Stimulated activated naive CD8-positive, alpha-beta T cell treated with anti-CD3 and anti-CD28 coated beads, Interleukin-15, Interleukin-2, amounts not matched to agents 100 ng/mL and 50 ng/mL, for 24 hours (primary cell): Measurements from ENCODE around the gene MEIS1.

Experiments used
- H3K27ac Mint-ChIP-seq: one replicate; pipeline ENCODE4 v1.8.0; 2021; ENCODE audit warnings: mild to moderate bottlenecking, mixed read lengths
- H3K27me3 Mint-ChIP-seq: one replicate; pipeline ENCODE4 v1.8.0; 2021; ENCODE audit warnings: mixed read lengths
- H3K36me3 Mint-ChIP-seq: one replicate; pipeline ENCODE4 v1.8.0; 2021; ENCODE audit warnings: low read depth, mixed read lengths
- H3K4me1 Mint-ChIP-seq: one replicate; pipeline ENCODE4 v1.8.0; 2021; ENCODE audit warnings: low read depth, mixed read lengths
- H3K4me3 Mint-ChIP-seq: one replicate; pipeline ENCODE4 v1.8.0; 2021; ENCODE audit warnings: mild to moderate bottlenecking, mixed read lengths
- H3K9me3 Mint-ChIP-seq: one replicate; pipeline ENCODE4 v1.8.0; 2021; ENCODE audit warnings: mixed read lengths

The MEIS1 gene

DNA sequence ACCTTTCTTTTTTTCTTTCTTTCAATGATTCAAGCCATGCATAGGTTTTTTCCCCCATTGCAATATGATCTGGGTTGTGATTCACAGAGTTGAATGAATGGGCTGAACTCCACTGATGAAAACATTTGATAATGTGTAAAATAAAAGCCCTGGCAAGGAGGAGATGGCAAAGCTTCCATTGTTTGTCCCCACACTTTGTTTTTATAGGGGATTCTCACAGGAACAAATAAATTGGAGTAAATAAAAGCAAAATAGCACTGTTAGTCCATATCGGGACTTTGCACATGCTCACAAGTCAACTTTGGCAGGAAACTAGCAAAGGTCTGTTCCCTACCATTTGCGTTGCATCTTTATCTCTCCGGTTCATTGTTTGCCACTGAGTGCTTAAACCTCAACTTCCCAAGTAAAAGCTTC, 55.7 kb downstream of the MEIS1 start:
- Mint-ChIP-seq H3K36me3 (no peaks in the 10 kb centered on the region), H3K9me3 (no peaks in the 10 kb centered on the region), H3K27me3 (no peaks in the 10 kb centered on the region), H3K4me1 (no peaks in the 10 kb centered on the region), H3K4me3 (no peak overlapping the region), H3K27ac (no peak overlapping the region)

DNA sequence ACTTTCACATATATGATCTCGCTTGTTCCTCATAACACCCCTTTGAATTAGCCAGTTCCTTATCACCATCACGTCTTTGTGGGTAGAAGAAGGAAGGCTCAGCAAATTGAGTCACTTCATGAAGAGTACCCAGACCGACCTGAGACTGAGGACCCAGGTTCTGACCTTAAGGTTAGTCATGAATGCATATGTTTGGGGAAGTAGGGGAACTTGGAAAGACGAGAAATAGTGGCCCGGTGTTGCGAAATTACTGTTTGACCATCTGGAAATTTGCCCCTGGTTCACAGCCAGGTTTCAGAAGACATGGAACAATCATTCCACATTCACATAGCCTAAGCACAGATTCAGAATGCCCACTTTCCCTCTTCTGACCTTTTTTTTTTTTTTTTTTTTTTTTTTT, 59.8 kb downstream of the MEIS1 start:
- Mint-ChIP-seq H3K4me1 (no peaks in the 10 kb centered on the region), H3K27me3 (no peaks in the 10 kb centered on the region), H3K27ac (no peak overlapping the region), H3K9me3 (no peaks in the 10 kb centered on the region), H3K36me3 (no peaks in the 10 kb centered on the region), H3K4me3 (no peak overlapping the region)

DNA sequence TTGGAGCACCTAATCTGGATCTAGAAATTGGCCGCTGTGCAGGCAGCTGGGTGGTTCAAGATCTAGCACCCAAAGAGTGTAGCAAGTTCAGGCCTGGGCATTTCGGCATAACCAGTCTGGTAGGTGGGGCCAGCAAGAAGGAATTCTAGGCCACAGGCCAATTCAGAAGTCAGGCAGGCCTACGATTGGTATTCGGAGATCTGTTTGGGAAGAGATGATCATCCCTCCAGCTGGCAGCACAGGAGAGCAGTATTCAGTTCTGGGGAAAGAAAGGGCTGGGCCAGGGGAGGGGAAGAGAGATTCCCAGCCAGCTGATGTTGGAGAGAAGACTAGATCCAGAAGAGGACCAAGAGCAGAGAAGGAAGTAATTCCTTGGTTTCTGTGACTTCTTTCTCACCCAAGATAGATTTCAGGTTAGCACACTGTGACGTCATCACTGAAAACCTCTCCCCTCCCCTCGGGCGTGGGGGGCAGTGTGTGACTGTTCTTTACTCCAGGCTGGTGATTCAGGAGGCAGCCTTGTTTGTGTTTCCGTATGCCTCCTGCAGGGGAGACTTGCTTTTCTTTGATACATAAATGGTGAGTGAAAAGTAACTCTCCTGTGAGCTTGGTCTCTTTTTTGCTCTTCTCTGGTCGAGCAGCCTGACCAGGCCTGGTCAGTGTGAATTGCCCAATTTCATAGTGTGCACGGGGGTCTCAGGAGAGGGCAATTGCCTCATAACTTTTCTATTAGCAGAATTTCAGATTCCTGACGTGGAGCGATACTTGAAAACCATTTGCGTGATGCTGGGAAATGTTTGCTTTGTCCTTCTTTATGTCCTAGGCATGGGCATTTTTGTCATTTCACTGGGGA, 61.1 kb downstream of the MEIS1 start:
- no peaks in the 10 kb centered on the region for H3K9me3 Mint-ChIP-seq
- H3K27me3 Mint-ChIP-seq = no peaks in the 10 kb centered on the region
- no peaks in the 10 kb centered on the region for H3K36me3 Mint-ChIP-seq
- no peak overlapping the region for H3K4me3 Mint-ChIP-seq
- H3K4me1 Mint-ChIP-seq = no peaks in the 10 kb centered on the region
- H3K27ac Mint-ChIP-seq = no peak overlapping the region

DNA sequence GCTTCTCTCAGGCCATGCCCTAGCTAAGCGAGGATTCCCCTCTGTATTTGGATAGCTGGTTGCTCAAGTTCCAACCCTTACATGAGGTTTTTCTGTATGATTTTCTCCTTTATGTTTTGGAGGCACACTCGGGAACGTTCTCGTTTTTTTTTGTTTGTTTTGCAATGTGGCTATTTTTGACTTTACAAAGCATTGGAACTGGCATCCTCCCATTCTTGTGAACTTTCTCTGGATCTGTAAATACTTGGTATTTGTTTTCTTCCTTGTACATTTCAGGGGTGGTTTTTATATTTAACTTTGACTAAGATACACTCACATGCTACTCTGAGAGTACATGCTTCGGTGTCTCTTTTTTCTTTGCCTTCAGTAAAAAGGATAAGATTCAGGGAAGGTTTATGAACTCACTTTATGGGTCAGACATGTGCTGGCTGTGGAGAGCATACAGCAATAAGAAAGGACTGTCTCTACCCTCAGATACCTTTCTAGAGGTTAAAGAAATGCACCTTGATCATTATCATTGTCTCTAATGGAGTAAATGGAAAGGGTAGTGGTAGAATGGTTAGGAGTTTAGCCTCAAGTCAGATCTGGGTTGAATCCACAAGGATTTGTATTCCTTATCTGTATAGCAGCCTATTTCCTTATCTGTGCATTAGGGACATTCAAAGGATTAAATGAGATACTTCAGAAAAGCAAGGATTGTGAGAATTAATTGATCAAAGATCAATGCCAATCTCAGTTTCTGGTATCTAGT, 61.9 kb downstream of the MEIS1 start:
- no peak overlapping the region for H3K4me3 Mint-ChIP-seq
- no peaks in the 10 kb centered on the region for H3K27me3 Mint-ChIP-seq
- no peaks in the 10 kb centered on the region for H3K36me3 Mint-ChIP-seq
- no peak overlapping the region for H3K27ac Mint-ChIP-seq
- H3K4me1 Mint-ChIP-seq = no peaks in the 10 kb centered on the region
- no peaks in the 10 kb centered on the region for H3K9me3 Mint-ChIP-seq

DNA sequence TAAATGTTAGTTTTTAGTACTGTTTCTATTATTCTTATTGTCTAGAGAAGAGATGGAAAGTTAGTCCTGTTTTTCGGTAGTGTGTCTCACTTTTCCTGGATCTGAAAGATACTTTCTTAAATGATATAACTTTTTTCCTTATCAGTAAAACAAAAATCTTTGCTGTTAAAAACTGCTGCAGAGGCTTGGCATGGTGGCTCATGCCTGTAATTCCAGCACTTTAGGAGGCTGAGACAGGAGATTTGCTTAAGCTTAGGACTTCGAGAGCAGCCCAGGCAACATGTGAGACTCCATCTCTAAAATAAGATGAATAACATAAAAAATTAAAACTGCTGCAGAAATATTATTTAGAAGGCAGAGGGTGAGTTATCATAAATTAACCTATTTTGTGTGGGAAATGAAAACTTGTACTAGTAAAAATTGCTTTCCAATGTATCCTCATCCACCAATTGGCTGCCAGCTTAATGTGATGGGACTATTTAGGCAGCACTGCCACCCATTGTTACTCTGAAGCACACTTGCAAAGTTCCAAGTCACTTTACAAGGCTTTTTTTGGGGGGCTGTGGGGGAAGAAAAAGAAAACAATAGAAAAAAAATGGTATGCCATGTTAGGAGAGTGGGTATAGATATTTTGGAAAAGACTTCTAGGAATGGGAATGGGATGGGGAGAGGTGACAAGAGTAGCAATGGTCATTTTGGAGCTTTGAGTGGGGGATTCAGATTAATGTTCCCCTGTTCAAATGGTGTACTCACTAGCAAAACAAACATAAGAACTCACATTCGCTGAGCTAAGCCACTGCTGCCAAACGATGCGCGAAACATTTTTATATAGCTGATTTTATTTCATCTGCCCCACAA, 62.7 kb downstream of the MEIS1 start:
- Mint-ChIP-seq H3K27ac (no peak overlapping the region), H3K27me3 (no peaks in the 10 kb centered on the region), H3K36me3 (no peaks in the 10 kb centered on the region), H3K4me3 (no peak overlapping the region), H3K9me3 (no peaks in the 10 kb centered on the region), H3K4me1 (no peaks in the 10 kb centered on the region)

DNA sequence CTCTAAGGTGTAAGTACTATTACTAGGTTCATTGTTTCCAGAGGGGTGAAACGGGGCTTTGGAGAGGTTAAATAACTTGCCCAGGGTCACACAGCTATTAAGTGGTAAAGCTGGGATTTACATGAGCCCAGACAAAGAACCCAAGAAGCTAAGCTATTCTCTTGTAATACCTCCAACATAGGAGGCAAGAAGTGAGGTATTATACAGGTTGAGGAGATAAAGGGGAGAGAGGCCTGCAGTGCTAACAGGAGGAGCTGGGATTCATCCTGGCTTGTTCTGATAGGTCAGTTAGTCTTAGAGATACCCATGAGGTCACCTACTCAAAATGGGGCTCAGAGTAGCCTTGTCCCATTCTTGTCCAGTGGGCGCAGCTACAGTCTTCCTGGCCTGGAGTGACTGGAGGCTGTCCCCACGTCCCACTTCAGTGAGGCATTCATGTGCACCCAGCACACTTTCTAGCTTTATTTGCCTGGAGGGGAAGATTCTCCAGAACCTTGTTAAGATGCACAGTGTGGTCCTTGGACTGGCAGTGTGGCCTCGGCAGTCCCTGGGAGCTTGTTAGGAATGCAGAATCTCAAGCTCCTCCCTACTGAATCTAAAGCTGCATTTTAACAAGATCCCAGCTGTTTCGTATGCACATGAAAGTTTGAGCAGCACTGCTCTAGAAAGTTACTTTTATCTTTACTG, 63.5 kb downstream of the MEIS1 start:
- no peak overlapping the region for H3K27ac Mint-ChIP-seq
- H3K4me3 Mint-ChIP-seq = no peak overlapping the region
- no peaks in the 10 kb centered on the region for H3K36me3 Mint-ChIP-seq
- H3K4me1 Mint-ChIP-seq = no peaks in the 10 kb centered on the region
- no peaks in the 10 kb centered on the region for H3K9me3 Mint-ChIP-seq
- no peaks in the 10 kb centered on the region for H3K27me3 Mint-ChIP-seq

DNA sequence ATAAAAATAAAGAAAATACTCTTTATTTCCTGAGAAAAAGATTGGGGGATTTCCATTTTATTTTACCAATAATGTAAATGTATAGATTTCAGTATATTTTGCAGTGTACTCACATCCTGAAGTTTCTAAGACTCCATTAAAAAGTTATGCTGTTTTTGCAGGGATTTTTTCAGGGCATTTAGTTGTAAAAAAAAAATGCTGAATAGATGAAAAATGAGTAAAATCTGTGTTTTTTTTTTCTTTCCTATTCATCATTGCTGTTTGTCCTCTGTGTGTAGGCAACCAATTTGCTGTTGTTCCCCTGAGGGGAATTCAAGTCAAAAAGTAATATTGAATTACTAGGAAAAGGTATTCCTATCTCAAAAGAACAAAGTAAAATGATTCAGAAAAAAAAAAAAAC, 66.3 kb downstream of the MEIS1 start:
- Mint-ChIP-seq H3K9me3 (no peaks in the 10 kb centered on the region), H3K27me3 (no peaks in the 10 kb centered on the region), H3K27ac (no peak overlapping the region), H3K36me3 (no peaks in the 10 kb centered on the region), H3K4me1 (no peaks in the 10 kb centered on the region), H3K4me3 (no peak overlapping the region)

DNA sequence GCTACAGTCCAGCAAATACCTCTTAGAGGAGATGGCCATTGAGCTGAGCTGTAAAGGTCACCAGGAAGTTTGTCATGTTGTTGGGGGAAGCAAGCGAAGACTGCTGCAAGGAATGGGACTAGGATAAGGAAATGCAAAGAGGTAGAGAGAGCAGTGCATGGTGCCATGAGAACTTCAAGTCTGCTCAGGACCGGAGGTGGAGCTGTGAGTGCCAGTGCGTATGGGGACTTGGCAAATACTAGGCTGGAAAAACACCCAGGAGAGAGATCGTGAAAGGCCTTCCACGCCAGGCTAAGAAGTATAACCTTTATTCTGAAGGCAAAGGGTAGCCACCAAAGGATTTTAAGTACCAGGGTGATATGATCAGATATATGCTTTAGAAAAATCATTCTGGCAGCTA, 71.3 kb downstream of the MEIS1 start:
- H3K36me3 Mint-ChIP-seq = no peaks in the 10 kb centered on the region

DNA sequence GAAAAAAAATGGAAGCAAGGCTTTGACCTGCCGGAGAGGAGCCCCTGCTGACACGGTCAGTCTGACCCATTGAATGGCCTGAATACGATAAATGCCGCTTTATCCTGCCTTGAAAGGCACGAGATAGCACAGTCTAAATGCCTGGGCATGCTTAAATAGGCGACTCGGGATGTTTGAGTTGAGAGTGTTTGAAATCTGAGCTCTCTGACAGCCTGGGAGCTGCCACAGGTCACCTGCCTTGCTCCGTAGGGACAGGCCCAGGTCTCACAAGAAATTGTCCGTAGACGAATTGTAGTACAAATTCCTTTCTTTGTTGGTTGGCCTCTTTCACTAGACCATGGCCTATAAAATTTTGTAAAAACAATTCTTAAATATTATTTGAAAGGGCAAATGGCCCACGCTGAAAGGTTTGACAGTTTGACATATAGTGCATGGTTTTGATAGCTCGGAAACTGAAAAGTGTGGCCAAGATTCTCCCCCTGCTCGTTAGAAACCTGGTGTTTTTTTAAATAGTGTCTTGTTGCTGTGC, 72.8 kb downstream of the MEIS1 start:
- Mint-ChIP-seq H3K4me3 (no peak overlapping the region), H3K4me1 (no peaks in the 10 kb centered on the region), H3K27ac (no peak overlapping the region), H3K36me3 (no peaks in the 10 kb centered on the region), H3K9me3 (no peaks in the 10 kb centered on the region), H3K27me3 (peaks cover 2% of the 10 kb centered on the region)

More for the DNA sequence above, 71.3 kb downstream of the MEIS1 start:
- no peaks in the 10 kb centered on the region for H3K9me3 Mint-ChIP-seq
- no peak overlapping the region for H3K4me3 Mint-ChIP-seq
- peaks cover 2% of the 10 kb centered on the region for H3K27me3 Mint-ChIP-seq
- H3K27ac Mint-ChIP-seq = no peak overlapping the region
- H3K4me1 Mint-ChIP-seq = no peaks in the 10 kb centered on the region

DNA sequence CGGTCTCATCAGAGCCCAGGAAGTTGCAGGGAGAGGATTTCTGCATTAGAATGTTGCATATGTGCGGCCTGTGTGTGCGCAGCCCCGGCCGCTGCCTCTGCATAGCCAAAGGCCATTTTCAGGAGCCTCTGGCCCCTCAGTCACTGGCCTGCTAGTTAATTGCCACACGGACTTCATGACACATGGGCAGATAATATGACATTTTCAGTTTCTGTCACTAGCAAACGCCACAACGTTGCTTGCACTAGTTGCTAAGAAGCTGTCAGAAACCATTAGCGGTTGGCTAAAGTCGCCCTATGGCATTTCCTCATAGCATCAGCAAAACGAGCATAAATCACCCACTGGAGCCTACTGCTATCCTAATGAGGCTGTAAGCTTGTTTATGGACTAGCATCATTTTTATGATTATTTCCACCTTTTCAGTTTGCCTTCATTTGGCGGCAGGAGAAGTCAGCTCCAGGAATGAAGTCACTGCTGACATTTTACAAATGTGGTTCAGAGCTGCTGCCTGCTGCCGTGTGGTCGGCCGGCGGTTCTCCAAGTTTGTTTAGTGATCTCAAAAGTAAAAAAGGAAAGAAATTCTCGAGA, 73.7 kb downstream of the MEIS1 start:
- Mint-ChIP-seq H3K4me3 (no peak overlapping the region), H3K4me1 (no peaks in the 10 kb centered on the region), H3K27ac (no peak overlapping the region), H3K9me3 (no peaks in the 10 kb centered on the region), H3K27me3 (peaks cover 2% of the 10 kb centered on the region), H3K36me3 (no peaks in the 10 kb centered on the region)

DNA sequence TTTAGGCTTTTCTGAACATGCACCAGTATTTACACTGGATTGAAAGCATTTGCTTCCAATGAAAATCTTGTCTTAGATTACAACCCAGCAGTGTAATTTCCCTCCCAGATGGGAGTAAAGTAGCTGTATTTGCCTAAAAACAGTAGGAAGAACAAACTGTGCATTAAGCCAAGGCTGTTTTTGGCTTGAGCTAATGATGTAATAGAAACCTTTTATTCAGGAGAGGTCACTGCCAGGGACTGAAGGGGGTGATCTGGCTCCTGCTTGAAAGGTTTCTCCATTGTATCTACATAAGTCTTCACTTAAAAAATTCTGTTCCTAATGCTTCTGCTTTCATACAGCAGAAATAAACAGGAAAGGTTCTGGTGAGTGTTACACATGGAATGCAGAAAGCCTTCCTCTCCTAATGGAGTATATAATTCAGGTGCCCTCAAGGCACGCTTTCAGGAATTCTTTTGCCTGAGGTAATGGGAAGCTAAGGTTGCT, 74.4 kb downstream of the MEIS1 start:
- Mint-ChIP-seq H3K4me1 (no peaks in the 10 kb centered on the region), H3K27ac (no peak overlapping the region), H3K27me3 (peaks cover 2% of the 10 kb centered on the region), H3K4me3 (no peak overlapping the region), H3K36me3 (no peaks in the 10 kb centered on the region), H3K9me3 (no peaks in the 10 kb centered on the region)

DNA sequence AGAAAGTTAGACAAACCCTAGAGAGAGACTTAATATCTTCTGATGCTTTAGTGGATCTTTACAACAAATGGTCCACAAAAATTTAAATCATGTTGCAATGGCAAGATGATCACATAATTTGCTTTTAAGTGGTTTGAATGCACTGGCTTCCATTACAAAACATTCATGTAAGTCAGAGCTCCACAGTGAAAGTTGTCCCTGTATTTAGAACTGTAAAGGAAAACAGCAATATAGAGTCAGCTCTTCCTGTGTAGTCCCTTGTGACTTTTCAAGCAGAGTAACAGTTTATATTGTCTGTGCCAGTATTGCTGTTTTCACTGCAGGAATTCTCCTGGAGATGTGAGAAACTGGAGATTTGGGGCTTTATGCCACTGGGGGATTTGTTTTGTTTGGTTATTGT, 77.7 kb downstream of the MEIS1 start:
- Mint-ChIP-seq H3K9me3 (no peaks in the 10 kb centered on the region), H3K4me1 (no peaks in the 10 kb centered on the region), H3K27ac (no peak overlapping the region)

DNA sequence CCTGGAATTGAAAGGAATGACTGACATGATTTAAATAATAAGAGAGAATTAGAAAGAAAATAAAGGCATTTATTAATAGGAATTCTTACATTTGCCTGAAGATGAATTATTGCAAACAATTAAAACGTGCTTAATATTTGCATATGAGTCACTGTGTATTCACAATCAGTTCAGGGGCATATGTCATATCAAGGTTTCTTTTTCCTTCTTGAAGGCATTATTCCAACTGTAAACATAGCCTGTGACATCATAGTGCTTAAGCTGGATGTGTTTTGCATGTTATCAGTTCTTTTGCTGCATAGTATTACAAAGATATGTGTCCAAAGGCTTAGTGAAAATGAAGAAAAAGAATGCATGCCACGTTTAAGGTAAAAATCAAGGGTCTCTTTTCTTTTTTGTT, 80.8 kb downstream of the MEIS1 start:
- no peaks in the 10 kb centered on the region for H3K36me3 Mint-ChIP-seq
- H3K4me1 Mint-ChIP-seq = no peaks in the 10 kb centered on the region
- H3K4me3 Mint-ChIP-seq = no peak overlapping the region
- no peaks in the 10 kb centered on the region for H3K27me3 Mint-ChIP-seq
- H3K9me3 Mint-ChIP-seq = no peaks in the 10 kb centered on the region
- H3K27ac Mint-ChIP-seq = no peak overlapping the region

More for the DNA sequence above, 77.7 kb downstream of the MEIS1 start:
- H3K4me3 Mint-ChIP-seq = no peak overlapping the region
- H3K27me3 Mint-ChIP-seq = peaks cover 2% of the 10 kb centered on the region
- H3K36me3 Mint-ChIP-seq = no peaks in the 10 kb centered on the region

DNA sequence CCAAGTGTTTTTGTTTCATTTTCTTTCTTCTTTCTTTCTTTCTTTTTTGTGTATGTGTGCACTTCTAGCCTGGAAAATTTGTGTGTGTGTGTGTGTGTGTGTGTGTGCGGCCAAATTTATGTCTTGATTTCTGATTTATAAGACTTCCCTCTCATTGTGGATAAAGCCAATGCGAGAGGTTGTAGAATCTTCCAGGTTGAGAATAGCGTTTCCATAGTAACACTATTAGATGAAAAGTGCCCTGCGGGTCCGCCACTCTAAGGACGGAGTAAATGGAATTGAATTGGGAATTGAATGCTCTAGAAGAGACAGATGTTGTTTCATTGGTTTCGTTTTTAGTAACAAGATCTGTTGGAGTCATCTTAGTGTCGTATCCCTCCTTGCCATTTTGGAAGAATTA, 81.6 kb downstream of the MEIS1 start:
- H3K4me1 Mint-ChIP-seq = no peaks in the 10 kb centered on the region
- H3K27ac Mint-ChIP-seq = no peak overlapping the region
- no peaks in the 10 kb centered on the region for H3K36me3 Mint-ChIP-seq
- H3K27me3 Mint-ChIP-seq = no peaks in the 10 kb centered on the region
- no peaks in the 10 kb centered on the region for H3K9me3 Mint-ChIP-seq
- no peak overlapping the region for H3K4me3 Mint-ChIP-seq
